ENCODE data around the gene NYNRIN.

DNA sequence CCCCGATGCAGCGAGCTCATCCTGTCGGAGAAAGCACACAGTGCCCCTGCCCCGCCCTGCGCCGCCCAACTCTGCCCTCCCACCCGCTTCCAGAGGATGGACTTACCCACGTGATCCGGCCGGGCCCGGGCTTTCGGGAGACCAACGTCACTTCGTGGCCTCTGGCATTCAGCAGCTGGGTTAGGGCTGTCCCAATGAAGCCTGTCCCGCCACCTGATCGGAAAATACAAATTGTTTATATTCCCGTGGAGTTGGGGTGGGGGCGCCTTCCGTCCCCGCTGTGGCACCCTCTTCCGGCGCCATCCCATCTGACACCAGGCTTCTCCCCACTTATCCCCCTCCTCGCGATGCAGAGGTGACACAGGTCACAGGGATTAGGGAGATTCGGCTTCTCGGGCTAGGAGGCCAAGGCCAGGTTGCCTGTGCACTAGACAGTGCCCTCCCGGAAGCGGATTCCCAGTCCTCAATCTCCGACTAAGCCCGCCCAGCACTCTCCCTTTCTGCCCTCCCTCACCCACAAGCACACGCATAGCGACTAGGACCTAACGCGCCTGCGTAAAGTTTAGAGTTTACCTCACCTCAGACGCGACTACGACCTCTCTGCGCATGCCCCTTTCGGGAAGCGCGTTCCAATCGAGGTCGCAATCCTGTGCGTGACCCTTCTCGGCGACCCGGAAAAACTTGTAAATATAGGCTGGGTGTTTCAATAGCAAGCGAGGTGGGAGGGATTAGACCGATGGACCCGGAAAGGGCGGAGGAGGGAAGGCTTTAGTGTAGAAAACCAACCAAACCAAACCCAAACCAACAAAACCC lies 43.6 kb downstream of the NYNRIN start, which contains the start of gene SDR39U1:
- TF ChIP-seq, protein P1, sequence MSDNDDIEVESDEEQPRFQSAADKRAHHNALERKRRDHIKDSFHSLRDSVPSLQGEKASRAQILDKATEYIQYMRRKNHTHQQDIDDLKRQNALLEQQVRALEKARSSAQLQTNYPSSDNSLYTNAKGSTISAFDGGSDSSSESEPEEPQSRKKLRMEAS (IDR thresholded peaks at IDR 0.05) = peak; percentile 80
- TF ChIP-seq, protein P2, sequence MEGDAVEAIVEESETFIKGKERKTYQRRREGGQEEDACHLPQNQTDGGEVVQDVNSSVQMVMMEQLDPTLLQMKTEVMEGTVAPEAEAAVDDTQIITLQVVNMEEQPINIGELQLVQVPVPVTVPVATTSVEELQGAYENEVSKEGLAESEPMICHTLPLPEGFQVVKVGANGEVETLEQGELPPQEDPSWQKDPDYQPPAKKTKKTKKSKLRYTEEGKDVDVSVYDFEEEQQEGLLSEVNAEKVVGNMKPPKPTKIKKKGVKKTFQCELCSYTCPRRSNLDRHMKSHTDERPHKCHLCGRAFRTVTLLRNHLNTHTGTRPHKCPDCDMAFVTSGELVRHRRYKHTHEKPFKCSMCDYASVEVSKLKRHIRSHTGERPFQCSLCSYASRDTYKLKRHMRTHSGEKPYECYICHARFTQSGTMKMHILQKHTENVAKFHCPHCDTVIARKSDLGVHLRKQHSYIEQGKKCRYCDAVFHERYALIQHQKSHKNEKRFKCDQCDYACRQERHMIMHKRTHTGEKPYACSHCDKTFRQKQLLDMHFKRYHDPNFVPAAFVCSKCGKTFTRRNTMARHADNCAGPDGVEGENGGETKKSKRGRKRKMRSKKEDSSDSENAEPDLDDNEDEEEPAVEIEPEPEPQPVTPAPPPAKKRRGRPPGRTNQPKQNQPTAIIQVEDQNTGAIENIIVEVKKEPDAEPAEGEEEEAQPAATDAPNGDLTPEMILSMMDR (IDR thresholded peaks at IDR 0.05 in 2 of 3, conservative IDR thresholded peaks at IDR 0.05 in 1 of 3; ENCODE audit: borderline replicate concordance in 1 of 3, insufficient read depth in 1 of 3, low read depth in 2 of 3, low read length in 2 of 3) = no peak
- peak; percentile 59 for TF ChIP-seq SIN3A (IDR thresholded peaks at IDR 0.05; ENCODE audit: low read depth)
- no peak for TF ChIP-seq RAD21 (IDR thresholded peaks at IDR 0.05; ENCODE audit: low read depth)
- peak; percentile 83 for TF ChIP-seq POLR2AphosphoS5 (IDR thresholded peaks at IDR 0.05; ENCODE audit: low read depth, low read length)
- TF ChIP-seq, protein P3, sequence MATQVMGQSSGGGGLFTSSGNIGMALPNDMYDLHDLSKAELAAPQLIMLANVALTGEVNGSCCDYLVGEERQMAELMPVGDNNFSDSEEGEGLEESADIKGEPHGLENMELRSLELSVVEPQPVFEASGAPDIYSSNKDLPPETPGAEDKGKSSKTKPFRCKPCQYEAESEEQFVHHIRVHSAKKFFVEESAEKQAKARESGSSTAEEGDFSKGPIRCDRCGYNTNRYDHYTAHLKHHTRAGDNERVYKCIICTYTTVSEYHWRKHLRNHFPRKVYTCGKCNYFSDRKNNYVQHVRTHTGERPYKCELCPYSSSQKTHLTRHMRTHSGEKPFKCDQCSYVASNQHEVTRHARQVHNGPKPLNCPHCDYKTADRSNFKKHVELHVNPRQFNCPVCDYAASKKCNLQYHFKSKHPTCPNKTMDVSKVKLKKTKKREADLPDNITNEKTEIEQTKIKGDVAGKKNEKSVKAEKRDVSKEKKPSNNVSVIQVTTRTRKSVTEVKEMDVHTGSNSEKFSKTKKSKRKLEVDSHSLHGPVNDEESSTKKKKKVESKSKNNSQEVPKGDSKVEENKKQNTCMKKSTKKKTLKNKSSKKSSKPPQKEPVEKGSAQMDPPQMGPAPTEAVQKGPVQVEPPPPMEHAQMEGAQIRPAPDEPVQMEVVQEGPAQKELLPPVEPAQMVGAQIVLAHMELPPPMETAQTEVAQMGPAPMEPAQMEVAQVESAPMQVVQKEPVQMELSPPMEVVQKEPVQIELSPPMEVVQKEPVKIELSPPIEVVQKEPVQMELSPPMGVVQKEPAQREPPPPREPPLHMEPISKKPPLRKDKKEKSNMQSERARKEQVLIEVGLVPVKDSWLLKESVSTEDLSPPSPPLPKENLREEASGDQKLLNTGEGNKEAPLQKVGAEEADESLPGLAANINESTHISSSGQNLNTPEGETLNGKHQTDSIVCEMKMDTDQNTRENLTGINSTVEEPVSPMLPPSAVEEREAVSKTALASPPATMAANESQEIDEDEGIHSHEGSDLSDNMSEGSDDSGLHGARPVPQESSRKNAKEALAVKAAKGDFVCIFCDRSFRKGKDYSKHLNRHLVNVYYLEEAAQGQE (IDR thresholded peaks at IDR 0.05; ENCODE audit: low read depth) = no peak
- TF ChIP-seq POLR2A (IDR thresholded peaks at IDR 0.05; ENCODE audit: borderline replicate concordance, extremely low read depth, insufficient read depth, insufficient read length) = peak; percentile 88
- no peak for TF ChIP-seq ZFX (IDR thresholded peaks at IDR 0.05)
- no peak for TF ChIP-seq YY1 (IDR thresholded peaks at IDR 0.05; ENCODE audit: extremely low read depth, insufficient replicate concordance, low read depth, low read length)

Data from HCT116 (cell line).